Activated T-helper 1 cell treated with Interleukin-2 at 50 U/mL for 16 hours (primary cell): Measurements from ENCODE around the gene ARMS2.

ENCODE experiments used
- DNase-seq: peaks from one replicate; pipeline ENCODE4 v3.0.0-alpha.2; 2020; ENCODE audit warnings: low read depth

Gene ARMS2

GRCh38 chr10:122454071-122454470, 382 bp upstream of the ARMS2 start:
- no peak for DNase-seq

GRCh38 chr10:122455376-122456079, 1.1 kb downstream of the ARMS2 start:
- no peak for DNase-seq

GRCh38 chr10:122457934-122458333, 3.5 kb downstream of the ARMS2 start:
- DNase-seq = no peak

GRCh38 chr10:122458693-122459092, 4.2 kb downstream of the ARMS2 start:
- DNase-seq = no peak

GRCh38 chr10:122459561-122460273, 5.3 kb downstream of the ARMS2 start:
- no peak for DNase-seq

- no peak for DNase-seq
Measured at GRCh38 chr10:122460891-122461293, 6.4 kb downstream of the ARMS2 start.

GRCh38 chr10:122461367-122461728, 6.9 kb downstream of the ARMS2 start, which contains the start of gene HTRA1:
HTRA1 (plus strand) TSS chr10:122461553; CDS start chr10:122461653, 100 bp downstream.
- DNase-seq = no peak

GRCh38 chr10:122461729-122462532, 7.5 kb downstream of the ARMS2 start:
- no peak for DNase-seq

- DNase-seq = no peak
Measured at GRCh38 chr10:122462533-122463465, 8.3 kb downstream of the ARMS2 start.

GRCh38 chr10:122463466-122464249, 9.2 kb downstream of the ARMS2 start:
- no peak for DNase-seq

- DNase-seq = no peak
Measured at GRCh38 chr10:122464250-122464510, 9.7 kb downstream of the ARMS2 start.

GRCh38 chr10:122464586-122464985, 10.1 kb downstream of the ARMS2 start:
- no peak for DNase-seq

- DNase-seq = no peak
Measured at GRCh38 chr10:122465401-122466040, 11.1 kb downstream of the ARMS2 start.

- no peak for DNase-seq
Measured at GRCh38 chr10:122466951-122467381, 12.5 kb downstream of the ARMS2 start.

- no peak for DNase-seq
Measured at GRCh38 chr10:122467701-122468100, 13.2 kb downstream of the ARMS2 start.

GRCh38 chr10:122468307-122468925, 14.0 kb downstream of the ARMS2 start:
- no peak for DNase-seq

- no peak for DNase-seq
Measured at GRCh38 chr10:122468926-122469781, 14.7 kb downstream of the ARMS2 start.

GRCh38 chr10:122469848-122470247, 15.4 kb downstream of the ARMS2 start:
- DNase-seq = no peak

- no peak for DNase-seq
Measured at GRCh38 chr10:122471531-122472177, 17.2 kb downstream of the ARMS2 start.
